GM23248 (cell line): ENCODE data around the gene MNAT1.

Experiments used
- EZH2 ChIP-seq: fragments of 200-600 bp; sonication (generic); IDR thresholded peaks from 2 replicates; pipeline ENCODE4 v1.6.1; 2018; ENCODE audit warnings: antibody characterized with exemption, mild to moderate bottlenecking; ENCODE audit not compliant: insufficient read depth, poor library complexity, severe bottlenecking
- EZH2phosphoT487 ChIP-seq: fragments of 200-600 bp; sonication (generic); IDR thresholded peaks from 2 replicates; pipeline ENCODE4 v1.6.1; 2018; ENCODE audit warnings: antibody characterized with exemption, moderate library complexity, mild to moderate bottlenecking, low read depth; ENCODE audit not compliant: insufficient read depth

GRCh38 chr14:60691383-60692113 lies 43.0 kb upstream of the MNAT1 start:
- TF ChIP-seq EZH2 (no peak), EZH2phosphoT487 (no peak)
